ENCODE results near the gene TFPI. TPM values are rescaled to one million over a fixed set of nuclear protein-coding genes. Genes with fewer than 3 reads are reported as not detected.

Gene TFPI
- total and polyA plus RNA-seq, 2 of the 8 experiments (the other 6 are each of a cell fraction or from before 2014, with no cell fraction given) = 2.0 to 7.1 TPM

- Histone ChIP-seq H4K20me1 (replicated peaks in 1 of 2; ENCODE audit: control insufficient read depth in 1 of 2, insufficient read depth in 2 of 2, low read length in 2 of 2) (no peaks in the 10 kb centered on the region), H4K5ac (ENCODE audit: insufficient read length, low read depth, low read length) (no peak overlapping the region), H2AK5ac (ENCODE audit: low read depth, low read length) (no peak overlapping the region), H3K14ac (ENCODE audit: insufficient read length) (no peak overlapping the region), H3K79me1 (ENCODE audit: low read depth, low read length) (no peaks in the 10 kb centered on the region), H3K4me3 (ENCODE audit: extremely low read depth in 1 of 4, insufficient read depth in 2 of 4, low read depth in 3 of 4, low read length in 4 of 4) (no peak overlapping the region), H2BK120ac (replicated peaks; ENCODE audit: low read depth, low read length) (no peak overlapping the region), H2BK15ac (ENCODE audit: low read length) (no peak overlapping the region), H3K9me3 (ENCODE audit: insufficient read depth in 2 of 2, low read depth in 1 of 2, low read length in 1 of 2) (no peaks in the 10 kb centered on the region), H2AFZ (ENCODE audit: low read length) (no peak overlapping the region), H2BK20ac (ENCODE audit: low read length) (no peak overlapping the region), H4K8ac (ENCODE audit: extremely low read depth, insufficient read depth, low read length) (no peak overlapping the region), H3K23me2 (ENCODE audit: low read depth, low read length) (no peaks in the 10 kb centered on the region), H3K79me2 (ENCODE audit: control insufficient read depth in 1 of 2, insufficient read depth in 2 of 2, low read length in 2 of 2) (no peaks in the 10 kb centered on the region), H3K4me1 (replicated peaks in 1 of 4; ENCODE audit: control insufficient read depth in 3 of 4, insufficient read depth in 4 of 4, low read length in 3 of 4) (no peaks in the 10 kb centered on the region), H3K36me3 (ENCODE audit: control insufficient read depth in 2 of 4, insufficient read depth in 4 of 4, low read length in 3 of 4) (no peaks in the 10 kb centered on the region), H3K9ac (replicated peaks in 1 of 4; ENCODE audit: extremely low read depth in 1 of 4, low read depth in 3 of 4, low read length in 3 of 4) (no peak overlapping the region), H3K4ac (replicated peaks; ENCODE audit: insufficient read length, low read depth, low read length) (no peak overlapping the region), H3K18ac (ENCODE audit: extremely low read depth, low read length) (no peak overlapping the region), H3K56ac (replicated peaks; ENCODE audit: insufficient read length, low read depth, low read length) (no peak overlapping the region), H3K27ac (ENCODE audit: low read depth, low read length) (no peak overlapping the region), H4K91ac (replicated peaks; ENCODE audit: insufficient read length, low read length) (no peak overlapping the region), H3K27me3 (replicated peaks in 1 of 4; ENCODE audit: control insufficient read depth in 3 of 4, extremely low read depth in 1 of 4, insufficient read depth in 3 of 4, low read length in 3 of 4) (no peaks in the 10 kb centered on the region), H2BK12ac (ENCODE audit: low read depth, low read length) (no peak overlapping the region), H2BK5ac (ENCODE audit: low read depth, low read length) (no peak overlapping the region), H3K4me2 (ENCODE audit: insufficient read depth in 1 of 2, low read depth in 2 of 2, low read length in 2 of 2) (no peak overlapping the region), H3K23ac (ENCODE audit: insufficient read length) (no peak overlapping the region)
- no peak for FAIRE-seq
- DNase-seq (ENCODE audit: low read depth in 1 of 2, low spot score in 2 of 2) = no peak
- WGBS, 2 experiments (ENCODE audit: extremely low coverage in 1 of 2, insufficient coverage in 1 of 2, insufficient read length in 1 of 2, insufficient replicate concordance in 2 of 2, low coverage in 1 of 2, low lambda C conversion rate in 2 of 2, missing lambda C conversion rate in 1 of 2) = 89% methylated on average over 1 of the region's 1 CpG; no CpG with 5 or more reads in 1 of the 2 experiments
- CTCF ChIA-PET (ENCODE audit: partially characterized antibody) = no interaction called here
- POLR2A ChIA-PET (ENCODE audit: partially characterized antibody) = no interaction called here
- no peak for TF ChIP-seq KDM5A (IDR thresholded peaks at IDR 0.05; ENCODE audit: low read length)
- no peak for TF ChIP-seq GABPA (IDR thresholded peaks at IDR 0.05; ENCODE audit: borderline replicate concordance, insufficient read depth, low read length)
These were observed 134.4 kb downstream of the TFPI start for GRCh38 chr2:187419808-187420207.
